ENCODE results near the gene POP4.
"Not testable (repeated sequence)": the region's sequence is repeated elsewhere in the genome, so short reads cannot be mapped to it uniquely, and the experiment has no call there.

The POP4 gene

GRCh38 chr19:29610574-29611271 lies 4.6 kb downstream of the POP4 start:
- DNase-seq (ENCODE audit: low read depth) = peak; percentile 77

- DNase-seq (ENCODE audit: low read depth) = no peak
Observed at GRCh38 chr19:29612121-29612520, 6.0 kb downstream of the POP4 start.

DNA sequence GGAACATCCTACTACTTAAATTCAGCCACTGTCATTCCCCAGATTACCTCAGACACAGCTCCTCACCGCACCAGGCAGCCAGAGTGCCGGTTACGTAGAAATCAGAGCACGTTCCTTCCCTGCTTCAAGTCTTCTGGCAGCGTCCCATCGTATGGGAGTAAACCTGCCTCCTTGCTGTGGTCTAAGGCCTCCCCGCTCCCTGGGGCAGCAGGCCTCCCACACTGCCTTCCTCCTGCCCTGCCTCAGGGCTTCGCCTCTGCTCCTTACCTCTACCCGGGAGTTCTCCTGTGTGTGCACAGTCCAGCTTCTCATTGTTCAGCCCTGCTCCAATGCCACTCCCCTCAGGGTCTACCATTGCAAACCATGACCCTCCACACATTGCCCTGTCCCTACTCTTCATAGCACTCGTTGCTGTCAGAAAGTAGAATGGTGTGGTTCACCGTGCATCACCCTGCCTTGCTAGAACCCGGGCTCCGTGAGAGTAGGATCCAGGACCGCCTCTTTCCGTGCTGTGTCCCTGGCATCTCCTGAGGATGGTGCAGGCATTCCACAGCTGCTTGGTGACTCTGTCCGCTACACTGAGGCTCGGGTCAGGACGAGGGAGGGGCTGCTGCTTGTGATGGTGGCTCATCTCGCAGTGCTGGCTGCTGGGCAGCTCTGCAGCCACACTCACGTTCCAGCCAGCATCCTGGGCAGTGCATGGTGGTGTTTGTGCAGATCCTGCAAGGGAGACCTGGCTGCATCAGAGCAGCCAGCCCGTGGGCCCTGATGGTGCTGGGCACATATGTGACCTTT lies 6.9 kb downstream of the POP4 start:
- no peak for DNase-seq (ENCODE audit: low read depth)

DNA sequence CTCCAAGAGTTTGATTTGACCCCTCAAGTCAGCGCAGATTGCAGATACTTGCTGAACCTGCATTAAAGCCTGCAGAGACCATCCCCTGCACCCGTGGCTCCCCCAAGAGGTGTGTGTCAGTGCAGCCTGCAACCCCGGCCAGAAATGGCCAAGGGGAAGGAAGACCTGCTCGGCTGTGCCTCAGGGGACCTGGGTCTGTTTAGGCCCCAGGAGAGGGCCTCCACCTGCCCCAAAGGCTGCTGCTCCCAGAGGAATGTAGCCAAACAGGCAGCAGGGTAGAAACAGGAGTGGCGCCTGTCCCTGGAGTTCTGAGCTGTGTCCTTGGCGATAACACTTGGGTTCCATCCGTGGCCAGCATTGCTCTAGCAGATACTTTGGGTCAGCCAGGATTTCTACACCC lies 8.0 kb downstream of the POP4 start:
- DNase-seq (ENCODE audit: low read depth) = no peak

- DNase-seq (ENCODE audit: low read depth) = no peak
Observed at GRCh38 chr19:29614780-29615179, 8.7 kb downstream of the POP4 start.

GRCh38 chr19:29615891-29616425 lies 9.9 kb downstream of the POP4 start:
- DNase-seq (ENCODE audit: low read depth) = no peak

GRCh38 chr19:29616541-29616940 lies 10.5 kb downstream of the POP4 start:
- no peak for DNase-seq (ENCODE audit: low read depth)

DNA sequence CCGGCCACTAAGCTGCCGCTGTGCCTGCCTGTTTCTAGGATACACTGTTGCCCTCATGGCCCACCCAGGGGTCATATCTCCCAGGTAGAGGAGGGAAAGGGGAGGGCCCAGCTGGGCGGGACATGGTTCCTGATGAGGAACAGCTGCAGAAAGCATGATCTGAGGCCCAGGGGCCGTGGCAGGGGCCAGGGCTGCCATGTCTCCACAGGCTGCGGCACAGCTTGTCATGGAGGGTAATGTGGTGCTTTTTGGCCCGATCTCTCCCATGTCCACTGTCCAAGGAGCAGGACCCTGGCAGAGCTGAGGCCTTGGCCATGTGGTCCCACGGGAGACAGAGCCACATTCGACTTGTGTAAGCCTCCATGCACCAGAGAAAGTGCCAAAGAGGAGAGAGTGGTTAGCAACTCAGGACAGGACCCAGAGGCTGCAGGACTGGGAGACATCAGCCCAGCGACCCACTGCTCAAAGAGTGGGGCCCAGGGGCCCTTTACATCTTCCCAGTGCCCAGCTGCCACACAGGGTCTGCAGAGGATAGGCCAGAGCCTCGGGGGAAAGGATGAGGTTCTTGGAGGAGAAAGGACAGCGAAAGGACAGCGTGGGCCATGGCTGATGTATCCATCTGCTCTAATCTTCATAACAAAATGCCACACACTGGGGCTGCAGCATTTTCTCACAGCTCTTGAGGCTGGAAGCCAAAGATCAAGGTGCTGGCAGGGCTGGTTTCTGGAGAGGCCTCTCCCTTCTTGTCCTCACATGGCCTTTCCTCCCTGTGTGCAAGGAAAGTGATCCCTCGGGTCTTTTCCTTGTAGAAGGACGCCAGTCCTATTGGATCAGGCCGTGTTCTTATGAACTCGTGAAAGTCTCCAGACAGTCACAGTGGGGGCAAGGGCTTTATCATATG lies 11.5 kb downstream of the POP4 start:
- DNase-seq (ENCODE audit: low read depth) = no peak

- DNase-seq (ENCODE audit: low read depth) = no peak
Observed at GRCh38 chr19:29618434-29618833, 12.4 kb downstream of the POP4 start.

DNA sequence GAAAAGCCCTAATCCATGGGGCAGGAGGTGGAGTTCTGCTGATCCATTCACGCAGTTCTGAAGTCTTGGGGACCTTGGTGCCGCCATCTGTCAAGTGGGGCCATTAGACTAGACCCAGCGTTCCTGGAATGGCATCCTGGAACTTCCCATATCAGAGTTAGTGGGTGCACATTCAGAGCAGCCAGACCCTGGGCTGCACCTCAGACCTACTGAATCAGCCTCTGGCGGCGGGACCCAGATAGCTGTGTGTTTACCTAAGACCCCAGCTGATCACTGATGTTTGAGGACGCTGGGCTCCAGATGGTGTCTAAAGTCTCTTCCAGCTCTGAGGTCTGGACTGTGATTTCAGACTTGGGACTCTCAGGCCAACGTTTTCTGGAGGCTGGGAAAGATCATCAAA lies 12.8 kb downstream of the POP4 start:
- no peak for DNase-seq (ENCODE audit: low read depth)

DNA sequence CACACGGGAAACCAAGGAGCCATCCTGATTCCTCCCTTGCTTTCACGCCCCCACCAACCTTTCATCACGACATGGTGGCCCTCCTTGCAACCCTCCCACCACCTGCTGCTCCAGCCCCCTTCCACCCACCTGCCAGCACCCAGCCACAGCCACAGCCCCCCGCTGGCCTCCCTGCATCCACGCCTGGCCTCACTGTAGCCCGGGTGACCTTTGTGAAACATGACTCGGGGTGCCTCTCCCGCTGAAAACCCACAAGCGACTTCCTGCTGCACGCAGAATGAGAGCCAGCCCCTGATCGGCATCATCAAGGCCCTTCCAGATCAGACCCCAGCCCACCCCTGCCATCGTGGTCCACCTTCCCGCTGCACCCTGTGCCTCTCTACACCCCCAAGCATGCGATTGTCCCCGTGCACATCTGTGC lies 14.9 kb downstream of the POP4 start:
- DNase-seq (ENCODE audit: low read depth) = no peak

DNA sequence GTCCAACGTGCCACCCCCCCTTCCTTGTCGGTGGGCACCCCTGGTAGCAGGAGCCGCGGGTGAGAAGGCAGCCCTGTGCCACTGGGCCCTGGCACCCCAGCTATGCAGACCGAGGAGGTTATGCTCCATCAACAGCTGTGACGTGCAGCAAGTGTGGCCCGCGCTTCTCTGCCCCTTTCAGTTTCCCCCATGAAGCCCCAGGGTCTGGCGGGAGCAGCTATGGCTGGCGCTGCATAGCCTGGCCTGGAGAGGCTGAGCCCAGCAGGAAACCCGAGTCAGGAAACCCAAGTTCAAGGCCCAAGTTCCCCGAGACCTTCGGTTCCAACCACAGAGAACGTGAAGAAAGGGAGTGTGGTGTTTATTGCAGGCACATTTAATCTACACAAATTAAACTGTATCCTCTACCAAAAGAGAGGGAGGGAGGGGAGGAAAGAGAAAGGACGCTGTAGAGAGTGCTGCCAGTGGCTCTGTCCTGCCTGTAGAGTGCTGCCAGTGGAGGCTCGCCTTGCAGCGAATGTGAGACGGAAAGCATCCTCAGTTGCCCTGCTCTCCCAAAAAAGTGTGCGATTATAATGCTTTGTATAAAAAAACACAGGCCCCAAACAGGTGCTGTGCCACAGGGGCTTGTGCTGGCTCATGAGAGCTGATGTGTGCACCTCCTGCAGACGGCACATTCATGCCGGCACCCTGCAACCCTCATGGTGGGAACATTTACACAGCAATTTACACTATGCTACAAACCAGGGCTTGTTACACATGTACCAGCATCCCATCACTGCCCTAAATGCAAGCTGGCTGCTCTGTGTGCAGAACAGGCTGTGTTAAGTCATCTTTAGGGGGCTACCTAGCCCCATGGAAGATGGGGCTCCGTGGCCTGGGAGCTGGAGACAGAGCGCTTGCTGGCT lies 16.3 kb downstream of the POP4 start:
- DNase-seq (ENCODE audit: low read depth) = no peak

DNA sequence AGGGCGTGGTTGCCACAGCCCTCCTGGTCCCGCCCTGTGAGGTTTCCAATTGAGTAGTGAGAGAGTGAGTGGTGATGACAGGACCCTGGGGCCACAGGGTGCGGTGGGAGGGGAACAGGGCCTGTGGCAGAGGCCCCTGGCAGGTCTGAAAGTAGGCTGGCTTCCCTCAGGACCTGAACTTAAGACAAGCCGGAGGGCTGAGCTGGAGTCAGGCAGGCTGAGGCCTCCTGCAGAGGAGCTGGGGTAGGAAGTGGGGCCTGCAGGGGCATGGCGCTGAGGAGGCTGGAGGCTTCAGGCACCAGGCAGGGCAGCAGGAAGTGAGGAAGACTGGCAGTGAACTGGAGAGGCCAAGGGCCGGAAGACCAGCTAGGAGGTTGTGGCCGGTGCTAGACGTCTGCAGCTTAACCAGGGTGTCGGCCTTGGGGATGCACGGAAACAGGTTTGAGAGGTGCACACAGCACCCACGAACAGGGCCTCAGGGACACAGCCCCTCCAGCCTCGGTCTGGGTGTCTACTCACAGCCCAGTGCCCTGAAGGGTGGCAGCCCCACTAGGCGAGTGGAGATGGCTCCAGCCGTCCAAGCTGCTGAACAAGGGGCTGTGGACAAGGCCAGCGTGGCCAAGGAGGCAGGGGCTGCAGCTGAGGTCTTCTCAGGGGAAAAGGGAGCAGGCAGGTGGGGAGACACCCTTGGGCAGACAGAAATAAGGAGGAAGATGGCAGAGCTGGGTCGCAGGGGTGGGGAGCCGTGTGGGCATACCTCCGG lies 17.8 kb downstream of the POP4 start:
- DNase-seq (ENCODE audit: low read depth) = no peak

GRCh38 chr19:29624489-29625185 lies 18.6 kb downstream of the POP4 start:
- no peak for DNase-seq (ENCODE audit: low read depth)

DNA sequence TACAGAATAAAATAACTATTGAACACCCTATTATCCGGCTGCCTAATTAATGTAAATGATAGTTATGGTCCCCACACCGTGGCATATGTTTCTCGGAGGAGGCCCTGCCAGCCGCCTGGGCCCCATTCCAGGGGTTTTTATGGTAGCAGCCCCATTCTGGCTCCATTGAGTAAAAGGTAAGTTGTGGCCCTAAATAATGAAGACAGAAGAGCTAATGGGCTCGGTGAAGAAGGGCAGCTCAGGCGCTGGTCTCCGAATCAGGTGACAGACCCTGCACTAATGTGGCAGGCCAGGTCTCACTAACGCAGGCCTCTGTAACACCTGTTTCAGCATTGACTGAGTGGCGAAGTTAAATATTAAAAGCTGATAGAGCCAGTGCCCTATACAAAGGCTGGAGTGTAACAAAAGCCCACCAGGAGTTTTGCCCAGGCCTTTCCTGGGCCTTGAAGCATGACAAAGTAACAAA lies 19.1 kb downstream of the POP4 start:
- DNase-seq (ENCODE audit: low read depth) = no peak

GRCh38 chr19:29626386-29626785 lies 20.3 kb downstream of the POP4 start:
- DNase-seq (ENCODE audit: low read depth) = no peak

DNA sequence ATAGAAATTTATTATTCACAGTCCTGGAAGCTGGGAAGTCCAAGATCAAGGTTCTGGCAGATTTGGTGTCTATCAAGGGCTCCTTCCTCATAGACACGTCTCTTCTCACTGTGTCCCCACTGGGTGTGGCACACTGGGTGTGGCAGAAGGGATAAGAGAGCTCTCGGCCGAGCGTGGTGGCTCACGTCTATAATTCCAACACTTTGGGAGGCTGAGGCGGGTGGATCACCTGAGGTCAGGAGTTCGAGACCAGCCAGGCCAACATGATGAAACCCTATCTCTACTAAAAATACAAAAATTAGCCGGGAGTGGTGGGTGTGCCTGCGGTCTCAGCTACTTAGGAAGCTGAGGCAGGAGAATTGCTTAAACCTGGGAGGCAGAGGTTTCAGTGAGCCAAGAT lies 20.7 kb downstream of the POP4 start:
- not testable (repeated sequence) for DNase-seq (ENCODE audit: low read depth)

DNA sequence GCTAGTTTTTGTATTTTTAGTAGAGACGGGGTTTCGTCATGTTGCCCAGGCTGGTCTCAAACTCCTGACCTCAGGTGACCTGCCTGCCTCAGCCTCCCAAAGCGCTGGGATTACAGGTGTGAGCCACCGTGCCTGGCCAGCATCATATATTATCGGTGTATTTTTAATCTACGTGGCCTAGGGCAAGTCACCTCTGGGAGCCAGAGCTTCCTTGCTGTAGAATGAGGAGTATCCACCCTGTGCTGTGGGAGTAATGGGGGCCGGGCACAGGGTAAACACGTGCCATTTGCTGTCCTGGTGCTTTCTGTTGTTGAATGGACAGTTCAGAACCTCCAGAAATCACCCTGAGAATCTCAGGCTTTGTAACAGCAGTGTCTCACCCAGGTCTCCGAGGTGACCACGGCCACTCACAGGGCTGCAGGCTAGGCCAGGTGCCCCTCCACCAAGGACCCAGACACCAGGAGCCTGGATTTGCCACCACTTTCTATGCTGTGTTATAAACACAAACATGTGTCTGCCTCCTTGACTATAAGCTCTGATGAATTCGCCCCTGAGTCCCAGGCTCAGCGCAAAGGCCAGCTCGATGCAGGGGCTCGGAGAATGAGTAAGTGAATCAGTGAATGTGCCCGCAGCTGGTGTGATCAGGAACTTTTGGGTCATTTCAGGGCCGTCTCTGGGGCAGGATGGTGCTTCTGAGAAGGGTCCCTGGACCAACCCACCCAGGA lies 22.7 kb downstream of the POP4 start:
- no peak for DNase-seq (ENCODE audit: low read depth)
